Tibial nerve (tissue), 4 donors: ENCODE measurements around the gene ALDOC. TPM values are rescaled to one million over a fixed set of nuclear protein-coding genes. Genes with fewer than 3 reads are reported as not detected.

Source experiments
- DNase-seq, 2 donors: peaks; one replicate each; pipeline ENCODE4 v3.0.0-alpha.2; 2019; ENCODE audit warnings: low spot score in 2 of 2
- H3K27ac ChIP-seq, 4 donors: fragments of 200-600 bp; sonication (generic) in 3 of 4; one replicate each; pipeline ENCODE4 v1.5.1; 2017 to 2019; ENCODE audit warnings: mild to moderate bottlenecking in 1 of 4
- H3K27me3 ChIP-seq, 2 donors: fragments of 200-600 bp; sonication (generic) in 1 of 2; one replicate each; pipeline versions ENCODE4 v1.5.1 to v1.6.0; 2017 to 2019
- H3K36me3 ChIP-seq, 3 donors: fragments of 200-600 bp; sonication (generic); one replicate each; pipeline ENCODE4 v1.5.1; 2018 to 2019
- H3K4me1 ChIP-seq, 4 donors: fragments of 200-600 bp; sonication (generic) in 3 of 4; one replicate each; pipeline ENCODE4 v1.5.1; 2017 to 2019
- H3K4me3 ChIP-seq, 4 donors: fragments of 200-600 bp; sonication (generic) in 3 of 4; one replicate each; pipeline ENCODE4 v1.5.1; 2017 to 2019; ENCODE audit warnings: mild to moderate bottlenecking in 1 of 4, moderate library complexity in 1 of 4
- H3K9me3 ChIP-seq, 4 donors: fragments of 200-600 bp; sonication (generic) in 3 of 4; one replicate each; pipeline ENCODE4 v1.5.1; 2017 to 2019
- EP300 ChIP-seq, 2 donors: sonication (generic); formaldehyde crosslinking; IDR thresholded peaks; one replicate each; pipeline ENCODE4 v1.6.1; 2017; ENCODE audit warnings: antibody characterized with exemption in 2 of 2, mild to moderate bottlenecking in 1 of 2
- POLR2A ChIP-seq, 2 donors: fragments of 450-650 bp; IDR thresholded peaks; one replicate each; pipeline ENCODE4 v1.6.1; 2017; ENCODE audit warnings: antibody characterized with exemption in 2 of 2, mild to moderate bottlenecking in 2 of 2, moderate library complexity in 2 of 2
- WGBS, 2 donors: methylation state at CpG; one replicate each; pipeline ENCODE4 v1.1.5; 2018; 5-methylcytosine and 5-hydroxymethylcytosine counted together
- total RNA-seq, 4 donors: library from RNA; depleted of rRNA; stranded (reverse); fragments of >200 nt; gene quantifications; one replicate each; pipeline ENCODE4 v1.1.0, GENCODE V29; 2016
- TF ChIP-seq, protein P1 (sequence below), 5 experiments: fragments of 200-600 bp in 3 of 5; fragments of 450-650 bp in 2 of 5; sonication (generic) in 3 of 5; IDR thresholded peaks; one replicate each; pipeline ENCODE4 v1.5.1; 2016 to 2019; ENCODE audit warnings: antibody characterized with exemption in 5 of 5, mild to moderate bottlenecking in 3 of 5, moderate library complexity in 2 of 5

The ALDOC gene
- total RNA-seq, 4 donors from 2014 or later, result 46.2 to 222 (median 141) TPM

DNA sequence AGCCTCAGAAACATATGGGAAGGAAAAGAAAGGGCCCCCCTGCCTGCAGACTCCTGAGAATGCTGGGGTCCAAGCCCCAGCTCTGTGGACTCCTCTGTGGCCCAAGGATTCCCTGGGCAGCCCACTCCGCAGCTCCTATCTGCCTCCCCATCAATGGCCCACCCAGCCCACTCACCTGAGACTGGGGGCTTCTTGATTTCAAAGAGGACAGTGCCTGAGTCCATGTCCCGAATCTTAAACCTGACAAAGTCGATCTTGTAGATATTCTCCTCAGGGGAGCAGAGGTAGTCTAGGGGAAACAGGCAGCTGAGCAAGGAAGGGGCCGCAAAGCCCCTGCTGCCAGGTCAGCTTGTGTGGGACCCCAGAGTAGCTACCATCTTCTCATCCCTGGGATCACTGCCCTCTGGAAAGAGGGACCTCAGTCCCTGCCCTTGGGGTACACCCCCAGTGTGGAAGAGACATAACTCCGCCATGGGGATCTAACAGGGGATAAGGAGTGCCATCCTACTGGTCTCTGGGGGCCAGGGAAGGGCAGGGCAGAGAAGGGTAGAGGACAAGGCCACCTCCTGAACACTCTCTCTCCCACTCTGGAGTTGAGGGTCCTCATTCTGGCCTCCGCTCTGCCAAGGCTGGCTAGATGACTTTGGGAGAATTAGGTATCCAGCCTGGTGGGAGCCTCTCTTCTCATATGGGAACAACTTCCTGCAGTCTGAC, 28.1 kb downstream of the ALDOC start:
- Histone ChIP-seq H3K9me3 (no peaks in the 10 kb centered on the region), H3K27ac (peak overlapping the region in 2 of 4 donors; percentile 0 to 12), H3K4me3 (no peak overlapping the region), H3K36me3 (peaks cover 0 to 15% (median under 1%) of the 10 kb centered on the region in 3 donors), H3K4me1 (peaks cover 0 to 37% (median 9%) of the 10 kb centered on the region in 4 donors), H3K27me3 (no peaks in the 10 kb centered on the region)
- WGBS, 2 donors, result 84 to 93% methylated on average over 6 of the region's 6 CpGs
- no peak for DNase-seq
- TF ChIP-seq POLR2A (IDR thresholded peaks at IDR 0.05), result no peak
- TF ChIP-seq, protein P1, sequence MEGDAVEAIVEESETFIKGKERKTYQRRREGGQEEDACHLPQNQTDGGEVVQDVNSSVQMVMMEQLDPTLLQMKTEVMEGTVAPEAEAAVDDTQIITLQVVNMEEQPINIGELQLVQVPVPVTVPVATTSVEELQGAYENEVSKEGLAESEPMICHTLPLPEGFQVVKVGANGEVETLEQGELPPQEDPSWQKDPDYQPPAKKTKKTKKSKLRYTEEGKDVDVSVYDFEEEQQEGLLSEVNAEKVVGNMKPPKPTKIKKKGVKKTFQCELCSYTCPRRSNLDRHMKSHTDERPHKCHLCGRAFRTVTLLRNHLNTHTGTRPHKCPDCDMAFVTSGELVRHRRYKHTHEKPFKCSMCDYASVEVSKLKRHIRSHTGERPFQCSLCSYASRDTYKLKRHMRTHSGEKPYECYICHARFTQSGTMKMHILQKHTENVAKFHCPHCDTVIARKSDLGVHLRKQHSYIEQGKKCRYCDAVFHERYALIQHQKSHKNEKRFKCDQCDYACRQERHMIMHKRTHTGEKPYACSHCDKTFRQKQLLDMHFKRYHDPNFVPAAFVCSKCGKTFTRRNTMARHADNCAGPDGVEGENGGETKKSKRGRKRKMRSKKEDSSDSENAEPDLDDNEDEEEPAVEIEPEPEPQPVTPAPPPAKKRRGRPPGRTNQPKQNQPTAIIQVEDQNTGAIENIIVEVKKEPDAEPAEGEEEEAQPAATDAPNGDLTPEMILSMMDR (IDR thresholded peaks at IDR 0.05), result no peak
- no peak for TF ChIP-seq EP300 (IDR thresholded peaks at IDR 0.05)

- peak; percentile 53 to 61 for DNase-seq
- no peak overlapping the region for H3K4me3 ChIP-seq
- no peaks in the 10 kb centered on the region for H3K27me3 ChIP-seq
- 63 to 73% methylated on average over 26 of the region's 26 CpGs for WGBS, 2 donors
- no peaks in the 10 kb centered on the region for H3K9me3 ChIP-seq
- H3K4me1 ChIP-seq, result peaks cover 0 to 34% (median 9%) of the 10 kb centered on the region in 4 donors
- H3K36me3 ChIP-seq, result peaks cover 0 to 11% (median 0%) of the 10 kb centered on the region in 3 donors
- peak overlapping the region in 3 of 4 donors; percentile 0 to 66 (median 54) for H3K27ac ChIP-seq
- TF ChIP-seq, protein P1 (IDR thresholded peaks at IDR 0.05), result peak; percentile 75 to 89 (median 83)
- TF ChIP-seq POLR2A (IDR thresholded peaks at IDR 0.05), result no peak
These were observed 28.9 kb downstream of the ALDOC start for GRCh38 chr17:28547623-28548416.

DNA sequence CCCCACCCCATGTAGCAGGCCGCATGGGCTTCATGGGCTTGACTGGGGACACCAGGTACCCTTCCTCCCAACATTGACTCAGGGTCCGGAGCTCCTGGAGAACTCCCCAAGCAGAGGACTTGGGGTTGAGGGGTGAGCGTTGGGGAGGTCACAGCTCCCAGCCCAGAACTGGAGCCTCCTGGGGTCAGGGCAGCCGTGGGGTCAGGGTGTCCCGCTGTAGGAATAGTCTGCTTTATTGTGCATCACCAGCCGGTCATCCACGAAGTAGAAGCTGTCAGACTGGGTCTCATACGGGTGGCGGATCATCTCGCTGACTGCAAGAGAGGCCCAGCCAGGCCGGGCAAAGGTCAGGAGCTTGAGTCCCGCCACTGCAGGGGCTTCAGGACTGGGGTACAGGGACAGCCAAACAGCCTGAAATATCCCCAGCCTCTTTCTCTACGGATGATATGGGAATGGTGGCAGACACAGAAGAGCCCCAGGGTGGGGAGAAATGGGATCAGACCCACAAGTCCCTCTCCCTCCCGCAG, 29.5 kb downstream of the ALDOC start:
- TF ChIP-seq EP300 (IDR thresholded peaks at IDR 0.05), result no peak
- peaks cover 0 to 11% (median 0%) of the 10 kb centered on the region in 3 donors for H3K36me3 ChIP-seq
- H3K4me1 ChIP-seq, result peaks cover 0 to 31% (median 7%) of the 10 kb centered on the region in 4 donors
- H3K27ac ChIP-seq, result peak overlapping the region in 1 of 4 donors; percentile 2
- H3K4me3 ChIP-seq, result no peak overlapping the region
- H3K9me3 ChIP-seq, result no peaks in the 10 kb centered on the region
- WGBS, 2 donors, result 81 to 90% methylated on average over 14 of the region's 14 CpGs
- DNase-seq, result no peak
- H3K27me3 ChIP-seq, result no peaks in the 10 kb centered on the region

DNA sequence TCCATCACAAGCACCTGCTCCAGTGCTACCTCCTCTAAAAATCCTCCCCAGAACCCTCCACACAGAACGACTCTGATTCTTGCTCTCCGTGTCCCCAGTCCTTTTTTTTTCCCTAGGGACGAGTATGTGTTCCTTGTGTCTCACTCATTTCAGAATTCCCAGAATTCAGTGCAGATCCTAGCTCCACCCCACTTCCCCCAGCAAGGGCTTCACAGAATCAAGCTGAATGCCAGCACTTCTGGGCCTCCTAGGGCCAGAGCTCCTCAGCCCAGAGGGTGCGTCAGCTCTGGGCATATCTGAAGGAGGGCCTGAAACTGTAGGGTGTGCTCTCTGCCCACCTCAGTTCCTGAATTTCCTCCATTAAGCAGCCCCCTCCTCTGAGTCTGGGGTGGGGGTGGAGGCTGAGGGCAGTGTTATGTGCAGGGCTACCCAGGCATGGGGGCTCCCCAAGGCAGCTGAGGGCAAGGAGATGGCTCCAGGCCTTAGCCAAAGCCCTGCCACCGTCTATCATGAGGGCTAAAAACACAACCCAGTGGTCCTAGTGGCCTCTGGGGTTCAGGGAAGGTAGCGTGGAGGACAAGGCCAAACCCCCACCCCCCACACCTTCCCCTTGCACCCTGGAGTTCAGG, 30.8 kb downstream of the ALDOC start:
- peaks cover 0 to 20% (median 2%) of the 10 kb centered on the region in 4 donors for H3K4me1 ChIP-seq
- H3K4me3 ChIP-seq, result no peak overlapping the region
- WGBS, 2 donors, result 58 to 63% methylated on average over 6 of the region's 6 CpGs
- peaks cover 0 to 11% (median 0%) of the 10 kb centered on the region in 3 donors for H3K36me3 ChIP-seq
- no peak overlapping the region for H3K27ac ChIP-seq
- no peaks in the 10 kb centered on the region for H3K9me3 ChIP-seq
- no peak for DNase-seq
- H3K27me3 ChIP-seq, result no peaks in the 10 kb centered on the region
- TF ChIP-seq, protein P1 (IDR thresholded peaks at IDR 0.05), result no peak
- no peak for TF ChIP-seq EP300 (IDR thresholded peaks at IDR 0.05)
- TF ChIP-seq POLR2A (IDR thresholded peaks at IDR 0.05), result no peak

- WGBS, 2 donors, result 84 to 89% methylated on average over 2 of the region's 2 CpGs
These were observed 31.6 kb downstream of the ALDOC start for GRCh38 chr17:28545141-28545503.

More at GRCh38 chr17:28545141-28545503, 31.6 kb downstream of the ALDOC start:
- TF ChIP-seq POLR2A (IDR thresholded peaks at IDR 0.05), result no peak
- no peak for TF ChIP-seq EP300 (IDR thresholded peaks at IDR 0.05)
- TF ChIP-seq, protein P1 (IDR thresholded peaks at IDR 0.05), result no peak
- DNase-seq, result no peak
- Histone ChIP-seq H3K4me1 (peaks cover 0 to 13% (median 2%) of the 10 kb centered on the region in 4 donors), H3K36me3 (peaks cover 0 to 11% (median 0%) of the 10 kb centered on the region in 3 donors), H3K27ac (no peak overlapping the region), H3K27me3 (no peaks in the 10 kb centered on the region), H3K9me3 (no peaks in the 10 kb centered on the region), H3K4me3 (no peak overlapping the region)
